CD8-positive, alpha-beta memory T cell (primary cell): ENCODE results near the gene AUTS2. TPM values are rescaled to one million over a fixed set of nuclear protein-coding genes. Genes with fewer than 3 reads are reported as not detected.

Experiments
- CTCF ChIA-PET: fragments of 350-600 bp; sonication (Branson Sonifier 250); formaldehyde crosslinking; loops from one replicate; lab custom pipeline; 2021; ENCODE audit warnings: antibody characterized with exemption; lab: Charles Lee
- POLR2A ChIA-PET: fragments of 350-600 bp; sonication (Branson Sonifier 250); formaldehyde crosslinking; loops from one replicate; lab custom pipeline; 2021; ENCODE audit warnings: antibody characterized with exemption; lab: Charles Lee
- DNase-seq, 5 donors: peaks; one replicate each; pipeline versions ENCODE4 v3.0.0 to v3.0.0-alpha.2; 2020 to 2022; ENCODE audit warnings: mixed read lengths in 1 of 5
- H3K27ac ChIP-seq: one replicate; pipeline ENCODE4 v1.7.0; 2013; ENCODE audit warnings: low read depth, mild to moderate bottlenecking, low read length, moderate library complexity
- H3K27me3 ChIP-seq: 2 replicates; pipeline ENCODE4 v1.7.0; 2013; ENCODE audit warnings: low read length, mild to moderate bottlenecking; ENCODE audit not compliant: insufficient read depth, poor library complexity, severe bottlenecking
- H3K36me3 ChIP-seq: 2 replicates; pipeline ENCODE4 v1.7.0; 2013; ENCODE audit warnings: mild to moderate bottlenecking, low read length, moderate library complexity; ENCODE audit not compliant: insufficient read depth
- H3K4me1 ChIP-seq: 2 replicates; pipeline ENCODE4 v1.7.0; 2013; ENCODE audit warnings: mild to moderate bottlenecking, low read length, moderate library complexity; ENCODE audit not compliant: insufficient read depth
- H3K4me3 ChIP-seq: 2 replicates; pipeline ENCODE4 v1.7.0; 2013; ENCODE audit warnings: mild to moderate bottlenecking, low read length
- H3K9me3 ChIP-seq: 2 replicates; pipeline ENCODE4 v1.7.0; 2013; ENCODE audit warnings: mild to moderate bottlenecking, low read length
- H3K27ac Mint-ChIP-seq, 8 donors: one replicate each; pipeline ENCODE4 v1.8.0; 2020 to 2021; ENCODE audit warnings: mixed read lengths in 8 of 8, mild to moderate bottlenecking in 6 of 8, inconsistent platforms in 3 of 8, moderate library complexity in 3 of 8
- H3K27me3 Mint-ChIP-seq, 2 donors: one replicate each; pipeline ENCODE4 v1.8.0; 2020 to 2021; ENCODE audit warnings: mixed read lengths in 2 of 2, mild to moderate bottlenecking in 1 of 2, moderate library complexity in 1 of 2
- H3K36me3 Mint-ChIP-seq, 3 donors: one replicate each; pipeline ENCODE4 v1.8.0; 2020 to 2021; ENCODE audit warnings: mixed read lengths in 3 of 3, inconsistent platforms in 1 of 3, mild to moderate bottlenecking in 1 of 3
- H3K4me1 Mint-ChIP-seq, 3 donors: one replicate each; pipeline ENCODE4 v1.8.0; 2020 to 2021; ENCODE audit warnings: mixed read lengths in 3 of 3, inconsistent platforms in 1 of 3, mild to moderate bottlenecking in 1 of 3
- H3K4me3 Mint-ChIP-seq, 7 donors: one replicate each; pipeline ENCODE4 v1.8.0; 2020 to 2021; ENCODE audit warnings: mixed read lengths in 7 of 7, mild to moderate bottlenecking in 6 of 7, moderate library complexity in 4 of 7, inconsistent platforms in 2 of 7
- H3K9me3 Mint-ChIP-seq, 5 donors: one replicate each; pipeline ENCODE4 v1.8.0; 2020 to 2022; ENCODE audit warnings: mixed read lengths in 5 of 5, mild to moderate bottlenecking in 3 of 5, moderate library complexity in 2 of 5, inconsistent platforms in 1 of 5
- polyA plus RNA-seq: library from polyadenylated mRNA; unstranded; fragments of 300-500 nt; fragmentation: Illumina TruSeq; gene quantifications from one replicate; pipeline ENCODE4 v1.2.3, GENCODE V29; 2021
- total RNA-seq, 2 experiments: library from RNA; stranded (reverse); gene quantifications; one replicate each; pipeline ENCODE4 v1.2.3, GENCODE V29; 2021

Gene AUTS2
- total and polyA plus RNA-seq, 3 experiments from 2014 or later = 4.4 to 9.9 (median 5.3) TPM

GRCh38 chr7:70349031-70349430 lies 750.8 kb downstream of the AUTS2 start:
- POLR2A ChIA-PET = no interaction called here
- Mint-ChIP-seq H3K36me3 (peaks cover 0 to 3% (median 2%) of the 10 kb centered on the region in 3 donors), H3K27ac (no peak overlapping the region), H3K9me3 (no peaks in the 10 kb centered on the region), H3K4me3 (no peak overlapping the region), H3K4me1 (peaks cover 7 to 24% (median 14%) of the 10 kb centered on the region in 3 donors), H3K27me3 (no peaks in the 10 kb centered on the region)
- no peaks in the 10 kb centered on the region for H3K4me1 ChIP-seq
- H3K27me3 ChIP-seq = no peaks in the 10 kb centered on the region
- H3K36me3 ChIP-seq = no peaks in the 10 kb centered on the region
- CTCF ChIA-PET = no interaction called here
- no peak overlapping the region for H3K27ac ChIP-seq
- no peaks in the 10 kb centered on the region for H3K9me3 ChIP-seq
- DNase-seq = no peak
- H3K4me3 ChIP-seq = no peak overlapping the region

- no peak overlapping the region for H3K27ac Mint-ChIP-seq
- peaks cover 15 to 32% (median 22%) of the 10 kb centered on the region in 3 donors for H3K4me1 Mint-ChIP-seq
- H3K4me3 Mint-ChIP-seq = no peak overlapping the region
- H3K27me3 Mint-ChIP-seq = no peaks in the 10 kb centered on the region
- H3K9me3 Mint-ChIP-seq = no peaks in the 10 kb centered on the region
- H3K27me3 ChIP-seq = no peaks in the 10 kb centered on the region
- no peak overlapping the region for H3K27ac ChIP-seq
- no peaks in the 10 kb centered on the region for H3K9me3 ChIP-seq
- no peaks in the 10 kb centered on the region for H3K36me3 ChIP-seq
- H3K36me3 Mint-ChIP-seq = peaks cover 0 to 3% (median 2%) of the 10 kb centered on the region in 3 donors
- no peaks in the 10 kb centered on the region for H3K4me1 ChIP-seq
- H3K4me3 ChIP-seq = no peak overlapping the region
- POLR2A ChIA-PET = no interaction called here
- no peak for DNase-seq
- CTCF ChIA-PET = no interaction called here
Measured at GRCh38 chr7:70349819-70350218, 751.5 kb downstream of the AUTS2 start.

GRCh38 chr7:70352088-70352487 lies 753.8 kb downstream of the AUTS2 start:
- H3K36me3 ChIP-seq = no peaks in the 10 kb centered on the region
- CTCF ChIA-PET = no interaction called here
- H3K27me3 ChIP-seq = no peaks in the 10 kb centered on the region
- H3K27ac Mint-ChIP-seq = no peak overlapping the region
- no peak overlapping the region for H3K27ac ChIP-seq
- H3K9me3 ChIP-seq = no peaks in the 10 kb centered on the region
- no peak overlapping the region for H3K4me3 Mint-ChIP-seq
- POLR2A ChIA-PET = no interaction called here
- peaks cover 0 to 3% (median 2%) of the 10 kb centered on the region in 3 donors for H3K36me3 Mint-ChIP-seq
- no peak for DNase-seq
- H3K4me1 ChIP-seq = no peaks in the 10 kb centered on the region
- H3K27me3 Mint-ChIP-seq = no peaks in the 10 kb centered on the region
- H3K9me3 Mint-ChIP-seq = no peaks in the 10 kb centered on the region
- H3K4me1 Mint-ChIP-seq = peaks cover 20 to 31% (median 22%) of the 10 kb centered on the region in 3 donors
- no peak overlapping the region for H3K4me3 ChIP-seq

- POLR2A ChIA-PET = no interaction called here
- H3K4me3 Mint-ChIP-seq = no peak overlapping the region
- CTCF ChIA-PET = no interaction called here
- no peak for DNase-seq
- no peaks in the 10 kb centered on the region for H3K27me3 ChIP-seq
- H3K27ac Mint-ChIP-seq = peak overlapping the region in 1 of 8 donors; percentile 20
- H3K9me3 ChIP-seq = no peaks in the 10 kb centered on the region
- no peaks in the 10 kb centered on the region for H3K36me3 ChIP-seq
- peaks cover 0 to 3% (median 2%) of the 10 kb centered on the region in 3 donors for H3K36me3 Mint-ChIP-seq
- no peaks in the 10 kb centered on the region for H3K27me3 Mint-ChIP-seq
- H3K4me1 ChIP-seq = no peaks in the 10 kb centered on the region
- H3K27ac ChIP-seq = no peak overlapping the region
- peaks cover 16 to 25% (median 20%) of the 10 kb centered on the region in 3 donors for H3K4me1 Mint-ChIP-seq
- no peaks in the 10 kb centered on the region for H3K9me3 Mint-ChIP-seq
- H3K4me3 ChIP-seq = no peak overlapping the region
Measured at GRCh38 chr7:70352906-70353305, 754.6 kb downstream of the AUTS2 start.

- Histone ChIP-seq H3K9me3 (no peaks in the 10 kb centered on the region), H3K36me3 (no peaks in the 10 kb centered on the region), H3K4me1 (no peaks in the 10 kb centered on the region), H3K27ac (no peak overlapping the region), H3K4me3 (no peak overlapping the region), H3K27me3 (no peaks in the 10 kb centered on the region)
- H3K27me3 Mint-ChIP-seq = no peaks in the 10 kb centered on the region
- H3K27ac Mint-ChIP-seq = no peak overlapping the region
- H3K36me3 Mint-ChIP-seq = peaks cover 0 to 3% (median 2%) of the 10 kb centered on the region in 3 donors
- no peak for DNase-seq
- CTCF ChIA-PET = no interaction called here
- H3K4me3 Mint-ChIP-seq = no peak overlapping the region
- POLR2A ChIA-PET = no interaction called here
- H3K9me3 Mint-ChIP-seq = no peaks in the 10 kb centered on the region
- peaks cover 16 to 25% (median 20%) of the 10 kb centered on the region in 3 donors for H3K4me1 Mint-ChIP-seq
Measured at GRCh38 chr7:70353330-70353945, 755.2 kb downstream of the AUTS2 start.

- Histone ChIP-seq H3K9me3 (no peaks in the 10 kb centered on the region), H3K4me3 (no peak overlapping the region), H3K27ac (no peak overlapping the region), H3K36me3 (no peaks in the 10 kb centered on the region), H3K27me3 (no peaks in the 10 kb centered on the region), H3K4me1 (no peaks in the 10 kb centered on the region)
- no peaks in the 10 kb centered on the region for H3K27me3 Mint-ChIP-seq
- peaks cover 0 to 3% (median 2%) of the 10 kb centered on the region in 3 donors for H3K36me3 Mint-ChIP-seq
- H3K4me1 Mint-ChIP-seq = peaks cover 16 to 25% (median 20%) of the 10 kb centered on the region in 3 donors
- no peak for DNase-seq
- H3K4me3 Mint-ChIP-seq = no peak overlapping the region
- CTCF ChIA-PET = no interaction called here
- no peaks in the 10 kb centered on the region for H3K9me3 Mint-ChIP-seq
- POLR2A ChIA-PET = no interaction called here
- no peak overlapping the region for H3K27ac Mint-ChIP-seq
Measured at GRCh38 chr7:70353946-70354335, 755.7 kb downstream of the AUTS2 start.

- H3K4me3 Mint-ChIP-seq = peak overlapping the region in 4 of 7 donors; percentile 1 to 40 (median 18)
- peak overlapping the region in 7 of 8 donors; percentile 4 to 89 (median 56) for H3K27ac Mint-ChIP-seq
- no peaks in the 10 kb centered on the region for H3K27me3 ChIP-seq
- H3K4me1 ChIP-seq = no peaks in the 10 kb centered on the region
- H3K27me3 Mint-ChIP-seq = no peaks in the 10 kb centered on the region
- peaks cover 16 to 25% (median 20%) of the 10 kb centered on the region in 3 donors for H3K4me1 Mint-ChIP-seq
- H3K27ac ChIP-seq = no peak overlapping the region
- ChIA-PET POLR2A (no interaction called here), CTCF (no interaction called here)
- peak in 1 of 5 donors; percentile 6 for DNase-seq
- peaks cover 0 to 3% (median 2%) of the 10 kb centered on the region in 3 donors for H3K36me3 Mint-ChIP-seq
- no peaks in the 10 kb centered on the region for H3K9me3 ChIP-seq
- H3K36me3 ChIP-seq = no peaks in the 10 kb centered on the region
- H3K4me3 ChIP-seq = no peak overlapping the region
- no peaks in the 10 kb centered on the region for H3K9me3 Mint-ChIP-seq
Measured at GRCh38 chr7:70354409-70355169, 756.3 kb downstream of the AUTS2 start.
